Esophagus squamous epithelium (tissue), 4 donors: ENCODE measurements around the gene WFS1.

Experiments
- CTCF ChIP-seq, 6 experiments: fragments of 450-650 bp in 4 of 6; fragments of 200-600 bp in 2 of 6; sonication (generic) in 2 of 6; IDR thresholded peaks; one replicate each; pipeline ENCODE4 v1.5.1; 2016 to 2019; ENCODE audit warnings: antibody characterized with exemption in 6 of 6, mild to moderate bottlenecking in 4 of 6, moderate library complexity in 4 of 6
- POLR2A ChIP-seq, 4 donors: fragments of 450-650 bp; IDR thresholded peaks; one replicate each; pipeline ENCODE4 v1.6.1; 2017; ENCODE audit warnings: antibody characterized with exemption in 4 of 4, mild to moderate bottlenecking in 4 of 4, moderate library complexity in 3 of 4

GRCh38 chr4:6322067-6322760, 52.6 kb downstream of the WFS1 start:
- TF ChIP-seq CTCF (IDR thresholded peaks at IDR 0.05) (no peak), POLR2A (IDR thresholded peaks at IDR 0.05) (no peak)
